Panc1 (cell line): ENCODE data around the gene ERBB3.

Source experiments
- CTCF ChIP-seq: fragments of 450-650 bp; IDR thresholded peaks from 2 replicates; pipeline ENCODE4 v1.5.1; 2017; ENCODE audit warnings: mild to moderate bottlenecking
- POLR2AphosphoS5 ChIP-seq: IDR thresholded peaks from 2 replicates; pipeline ENCODE4 v1.6.1; 2012; ENCODE audit warnings: mild to moderate bottlenecking, low read depth, low read length, moderate library complexity
- REST ChIP-seq, 2 experiments: IDR thresholded peaks; 2 replicates each; pipeline ENCODE4 v1.6.1; 2011 to 2012; ENCODE audit warnings: low read depth in 2 of 2, control low read depth in 1 of 2, low read length in 1 of 2, mild to moderate bottlenecking in 1 of 2, moderate library complexity in 1 of 2; ENCODE audit not compliant: insufficient read depth in 1 of 2
- SIN3A ChIP-seq: IDR thresholded peaks from 2 replicates; pipeline ENCODE4 v1.6.1; 2012; ENCODE audit warnings: low read depth, mild to moderate bottlenecking, low read length, moderate library complexity, borderline replicate concordance; ENCODE audit not compliant: insufficient read depth
- TCF7L2 ChIP-seq: IDR thresholded peaks from 2 replicates; pipeline ENCODE4 v1.6.1; 2011; ENCODE audit warnings: mild to moderate bottlenecking, low read depth, low read length, inconsistent platforms

- TF ChIP-seq CTCF (no peak), SIN3A (no peak), REST (IDR thresholded peaks at IDR 0.05; ENCODE audit: insufficient read depth in 1 of 2, low read depth in 2 of 2, low read length in 1 of 2) (no peak), POLR2AphosphoS5 (no peak), TCF7L2 (no peak)
Observed at GRCh38 chr12:56121204-56121870, 41.4 kb downstream of the ERBB3 start.
